ENCODE data around the gene LTBP4. TPM values are rescaled to one million over a fixed set of nuclear protein-coding genes. Genes with fewer than 3 reads are reported as not detected.

The LTBP4 gene
- polyA plus RNA-seq, 1 of the 3 experiments (the other 2 are of a cell fraction), result 24.8 TPM

- TF ChIP-seq JUND (IDR thresholded peaks at IDR 0.05), result no peak
- TF ChIP-seq GATA2 (CRISPR knock-in tag; IDR thresholded peaks at IDR 0.05), result no peak
- no peak for TF ChIP-seq ELF1 (IDR thresholded peaks at IDR 0.05)
- no peak for TF ChIP-seq NFIC (IDR thresholded peaks at IDR 0.05; ENCODE audit: borderline replicate concordance)
- TF ChIP-seq EZH2phosphoT487 (IDR thresholded peaks at IDR 0.05; ENCODE audit: borderline replicate concordance, low read depth), result no peak
- TF ChIP-seq CTCF (IDR thresholded peaks at IDR 0.05), result no peak
- TF ChIP-seq EP300 (IDR thresholded peaks at IDR 0.05; ENCODE audit: borderline replicate concordance in 1 of 2, low read depth in 1 of 2, low read length in 1 of 2), result no peak
- TF ChIP-seq FOXJ3 (CRISPR knock-in tag; IDR thresholded peaks at IDR 0.05), result no peak
- no peak for TF ChIP-seq IRF3 (IDR thresholded peaks at IDR 0.05; ENCODE audit: low read depth, low read length)
- no peak for TF ChIP-seq POLR2AphosphoS5 (IDR thresholded peaks at IDR 0.05; ENCODE audit: low read depth, low read length)
- no peak for TF ChIP-seq RFX5 (IDR thresholded peaks at IDR 0.05; ENCODE audit: low read length)
- no peak for TF ChIP-seq RXRA (IDR thresholded peaks at IDR 0.05; ENCODE audit: borderline replicate concordance, low read depth)
- TF ChIP-seq GABPA (IDR thresholded peaks at IDR 0.05; ENCODE audit: low read depth), result no peak
- no peak for TF ChIP-seq REST (IDR thresholded peaks at IDR 0.05; ENCODE audit: low read depth, low read length)
- TF ChIP-seq SMC3 (IDR thresholded peaks at IDR 0.05; ENCODE audit: low read depth, low read length), result no peak
- TF ChIP-seq RCOR1 (IDR thresholded peaks at IDR 0.05; ENCODE audit: low read length), result no peak
- peaks cover 41% of the 10 kb centered on the region for H3F3A ChIP-seq (replicated peaks; ENCODE audit: insufficient read depth)
- ChIA-PET CTCF (no interaction called here), POLR2A (no interaction called here)
- no peaks in the 10 kb centered on the region for H4K20me1 ChIP-seq (ENCODE audit: insufficient read depth)
- H3K27me3 ChIP-seq (ENCODE audit: insufficient read depth), result no peaks in the 10 kb centered on the region
- H3K4me1 ChIP-seq (ENCODE audit: control insufficient read depth in 1 of 2, insufficient read depth in 2 of 2, low read depth in 1 of 2, low read length in 1 of 2), result peaks cover 6 to 10% of the 10 kb centered on the region in 2 experiments; a peak in 3 of 4 replicates
- H3K36me3 ChIP-seq (replicated peaks in 1 of 2; ENCODE audit: control insufficient read depth in 1 of 2, insufficient read depth in 2 of 2, low read length in 1 of 2), result peaks cover 14 to 43% of the 10 kb centered on the region in 2 experiments
- H3K4me2 ChIP-seq, result no peak overlapping the region
- H3K4me3 ChIP-seq (ENCODE audit: low read depth in 2 of 2, low read length in 1 of 2), result no peak overlapping the region
- H3K9ac ChIP-seq, result no peak overlapping the region
- H3K79me2 ChIP-seq (ENCODE audit: insufficient read depth), result no peaks in the 10 kb centered on the region
- H3K27ac ChIP-seq (ENCODE audit: low read depth in 2 of 2, low read length in 1 of 2), result peak overlapping the region in 1 of 2 experiments; percentile 61; a peak in 2 of 4 replicates
- DNase-seq, result no peak
- H2AFZ ChIP-seq (ENCODE audit: low read depth), result no peak overlapping the region
- no peaks in the 10 kb centered on the region for H3K9me2 ChIP-seq
- 87% methylated on average over 14 of the region's 14 CpGs for WGBS (ENCODE audit: low lambda C conversion rate)
- no peaks in the 10 kb centered on the region for H3K9me3 ChIP-seq
These were observed 65.8 kb downstream of the LTBP4 start for GRCh38 chr19:40666803-40667438.
